Prostate gland (tissue), 2 donors: Measurements from ENCODE around the gene CIB1.
A peak's percentile ranks its signal among the peaks of the same experiment; 100 is the strongest.

Experiments used
- CTCF ChIP-seq, 4 experiments: fragments of 200-600 bp in 2 of 4; fragments of 450-650 bp in 2 of 4; sonication (generic) in 2 of 4; IDR thresholded peaks; 1 replicate in 3 of 4; 2 replicates in 1 of 4; pipeline ENCODE4 v1.5.1; 2016 to 2019; ENCODE audit warnings: antibody characterized with exemption in 4 of 4, mild to moderate bottlenecking in 2 of 4, moderate library complexity in 2 of 4
- POLR2A ChIP-seq: fragments of 450-650 bp; IDR thresholded peaks from one replicate; pipeline ENCODE4 v1.6.1; 2016; ENCODE audit warnings: antibody characterized with exemption, mild to moderate bottlenecking
- POLR2AphosphoS5 ChIP-seq: sonication (generic); formaldehyde crosslinking; IDR thresholded peaks from one replicate; pipeline ENCODE4 v1.6.1; 2017; ENCODE audit warnings: antibody characterized with exemption

GRCh38 chr15:90232941-90233386, 777 bp downstream of the CIB1 start:
- TF ChIP-seq CTCF (IDR thresholded peaks at IDR 0.05) (peak in 2 of 4 experiments; percentile 30 to 69), POLR2AphosphoS5 (no peak), POLR2A (no peak)
